HG02588 (cell line): ENCODE measurements around the gene INSRR.

Experiments
- ATAC-seq: cut with Tn5 transposase; IDR thresholded peaks from one replicate; pipeline ENCODE4 v1.9.1; 2021; ENCODE audit warnings: mild to moderate bottlenecking, moderate library complexity; ENCODE audit not compliant: unreplicated experiment

Gene INSRR

GRCh38 chr1:156876281-156876680 lies 17.4 kb upstream of the INSRR start:
- ATAC-seq = no peak

DNA sequence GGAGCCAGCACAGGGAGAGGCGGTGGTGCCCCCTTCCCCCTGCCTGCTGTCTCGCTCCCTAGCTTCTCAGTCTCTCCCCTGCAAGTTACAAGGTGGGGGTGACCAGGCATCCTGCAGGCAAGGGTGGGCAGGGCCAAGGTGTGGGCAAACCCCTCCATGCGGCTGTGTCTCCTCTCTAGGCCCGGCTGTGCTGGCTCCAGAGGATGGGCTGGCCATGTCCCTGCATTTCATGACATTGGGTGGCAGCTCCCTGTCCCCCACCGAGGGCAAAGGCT lies 16.4 kb upstream of the INSRR start:
- no peak for ATAC-seq

GRCh38 chr1:156874572-156875340 lies 15.8 kb upstream of the INSRR start:
- no peak for ATAC-seq

DNA sequence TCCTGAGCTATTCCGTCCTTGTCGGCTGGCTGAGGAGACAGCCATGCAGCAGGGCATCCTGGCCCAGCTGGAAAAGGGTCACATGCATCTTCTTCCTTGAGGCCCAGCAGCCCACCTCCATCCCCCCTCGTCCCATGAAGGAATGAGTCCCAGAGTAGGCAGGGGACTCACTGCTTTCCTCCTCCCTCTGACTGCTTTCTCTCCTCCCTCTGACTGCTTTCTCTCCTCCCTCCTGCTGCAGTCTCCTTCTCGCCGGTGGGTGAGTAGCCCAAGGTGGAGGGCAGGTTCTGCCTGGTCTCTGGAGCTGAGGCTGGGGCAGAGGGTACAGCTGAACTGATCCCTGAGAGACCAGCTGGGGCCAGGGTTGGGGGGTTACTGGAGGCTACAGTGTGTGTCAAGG lies 15.2 kb upstream of the INSRR start:
- ATAC-seq = no peak

DNA sequence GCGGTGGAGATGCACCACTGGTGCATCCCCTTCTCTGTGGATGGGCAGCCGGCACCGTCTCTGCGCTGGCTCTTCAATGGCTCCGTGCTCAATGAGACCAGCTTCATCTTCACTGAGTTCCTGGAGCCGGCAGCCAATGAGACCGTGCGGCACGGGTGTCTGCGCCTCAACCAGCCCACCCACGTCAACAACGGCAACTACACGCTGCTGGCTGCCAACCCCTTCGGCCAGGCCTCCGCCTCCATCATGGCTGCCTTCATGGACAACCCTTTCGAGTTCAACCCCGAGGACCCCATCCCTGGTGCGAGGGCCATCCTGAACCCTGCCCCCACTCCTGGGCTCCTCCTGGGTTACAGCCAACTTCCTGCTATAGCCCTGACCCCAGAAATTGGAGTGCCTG lies 14.7 kb upstream of the INSRR start:
- ATAC-seq = no peak

DNA sequence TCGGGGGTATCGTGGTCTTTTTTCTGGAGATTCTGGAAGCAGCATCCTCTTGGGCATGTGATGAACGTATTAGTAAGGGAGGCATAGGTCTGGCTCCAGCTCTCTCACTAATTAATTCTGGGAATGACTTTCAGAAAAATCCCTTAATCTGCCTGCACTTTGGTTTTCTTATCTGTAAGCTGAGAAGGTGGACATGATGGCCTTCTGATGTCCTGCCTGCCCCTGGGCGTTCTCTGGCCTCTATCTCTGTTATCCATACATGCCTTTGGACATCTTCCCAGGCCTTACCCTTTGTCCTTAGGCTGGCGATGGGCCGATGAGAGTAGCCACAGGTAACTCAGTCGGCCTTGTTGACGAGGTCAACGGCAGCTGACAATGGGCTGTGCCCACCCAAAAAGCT lies 10.5 kb upstream of the INSRR start:
- ATAC-seq = no peak

GRCh38 chr1:156868341-156868740 lies 9.4 kb upstream of the INSRR start:
- ATAC-seq = no peak

GRCh38 chr1:156866249-156866909 lies 7.5 kb upstream of the INSRR start:
- no peak for ATAC-seq

GRCh38 chr1:156865865-156866248 lies 6.9 kb upstream of the INSRR start:
- ATAC-seq = no peak

DNA sequence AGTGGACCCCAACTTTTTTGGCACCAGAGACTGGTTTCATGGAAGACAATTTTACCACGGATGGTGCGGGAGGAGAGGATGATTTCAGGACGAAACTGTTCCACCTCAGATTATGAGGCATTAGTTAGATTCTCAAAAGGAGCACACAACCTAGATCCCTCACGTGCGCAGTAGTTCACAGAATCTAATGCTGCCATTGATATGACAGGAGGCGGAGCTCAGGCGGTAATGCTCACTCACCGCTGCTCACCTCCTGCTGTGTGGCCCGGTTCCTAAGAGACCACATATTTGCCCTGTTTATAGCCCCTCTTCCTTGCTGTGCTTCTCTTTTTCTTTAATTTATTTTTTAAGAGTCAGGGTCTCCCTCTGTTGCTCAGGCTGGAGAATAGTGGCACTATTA lies 6.3 kb upstream of the INSRR start:
- ATAC-seq = no peak

- no peak for ATAC-seq
Measured at GRCh38 chr1:156864796-156865195, 5.9 kb upstream of the INSRR start.

GRCh38 chr1:156863631-156864030 lies 4.7 kb upstream of the INSRR start:
- no peak for ATAC-seq

- ATAC-seq = no peak
Measured at GRCh38 chr1:156862997-156863599, 4.2 kb upstream of the INSRR start.

GRCh38 chr1:156862584-156862983 lies 3.7 kb upstream of the INSRR start:
- ATAC-seq = no peak

- ATAC-seq = no peak
Measured at GRCh38 chr1:156860628-156861423, 1.9 kb upstream of the INSRR start, which contains the start of gene NTRK1. NTRK1 (plus strand) TSS chr1:156860865; CDS start chr1:156860935, 70 bp downstream.

- no peak for ATAC-seq
Measured at GRCh38 chr1:156860113-156860627, 1.3 kb upstream of the INSRR start.

DNA sequence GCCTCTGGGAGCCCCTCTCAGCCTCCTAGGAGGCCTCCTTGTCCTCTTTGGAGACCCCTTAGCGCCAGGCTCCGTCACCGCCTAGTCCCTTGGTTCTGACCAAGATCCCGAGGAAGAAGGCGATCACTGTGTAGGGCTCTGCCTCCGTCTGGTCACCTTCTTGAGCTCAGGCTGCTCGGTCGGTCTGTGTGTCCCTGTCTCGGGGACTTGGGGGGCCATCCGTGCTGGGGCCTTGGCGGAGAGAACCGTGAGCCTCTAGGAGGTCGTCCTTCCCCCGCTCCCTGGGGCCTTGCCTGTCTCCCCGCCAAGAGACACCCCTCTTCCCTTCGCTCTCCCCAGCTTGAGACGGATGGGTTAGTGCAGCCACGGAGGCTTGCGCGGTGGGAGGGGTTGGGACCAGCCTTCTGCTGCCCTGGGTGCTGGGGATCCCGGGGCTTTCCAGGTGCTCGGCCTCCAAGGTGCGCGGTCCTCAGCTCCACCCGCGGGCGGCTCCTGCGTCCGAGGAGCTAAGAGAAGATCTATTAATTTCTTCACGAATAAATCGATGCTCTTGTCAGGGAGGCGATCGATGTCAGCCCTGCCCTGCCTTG lies 701 bp upstream of the INSRR start:
- ATAC-seq = no peak

DNA sequence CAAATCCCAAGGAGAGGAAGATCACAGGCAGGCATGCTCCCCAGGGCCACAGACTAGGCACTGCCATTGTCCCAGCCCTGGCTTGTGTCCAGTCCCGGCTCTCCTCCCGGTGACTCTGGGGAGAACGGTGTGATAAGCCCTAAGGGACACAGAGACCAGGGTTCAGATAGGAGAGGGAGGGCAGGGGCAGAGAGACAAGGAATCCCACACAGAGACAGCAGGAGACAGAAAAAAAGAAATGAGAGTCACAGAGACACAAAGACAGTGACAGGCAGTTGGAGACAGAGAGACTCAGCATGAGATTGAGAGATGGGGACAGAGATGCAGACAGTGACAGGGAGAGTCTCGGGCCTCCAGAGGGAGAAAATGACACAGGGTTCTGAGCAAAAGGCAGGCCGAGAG lies 361 bp downstream of the INSRR start:
- ATAC-seq = no peak

DNA sequence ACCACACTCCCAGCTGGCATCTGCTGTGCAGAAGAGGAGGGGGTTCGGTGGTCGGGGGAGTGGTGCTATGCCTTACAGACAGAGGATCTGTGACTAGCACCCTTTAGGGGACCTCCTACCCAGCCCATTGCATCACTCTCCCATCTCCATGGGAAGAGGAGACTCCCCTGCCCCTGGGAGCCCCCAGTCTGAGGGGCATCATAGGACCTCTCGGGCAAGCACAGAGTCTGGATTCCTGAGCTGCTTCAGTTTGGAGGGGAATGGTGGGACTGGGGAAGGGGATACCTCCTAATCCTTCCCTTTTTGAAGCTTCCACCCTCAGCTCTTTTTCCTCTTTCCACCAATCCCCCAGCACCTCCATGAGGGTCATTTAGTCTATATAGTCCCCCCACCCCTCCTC lies 1.4 kb downstream of the INSRR start:
- ATAC-seq = no peak

GRCh38 chr1:156856282-156856785 lies 2.6 kb downstream of the INSRR start:
- no peak for ATAC-seq

DNA sequence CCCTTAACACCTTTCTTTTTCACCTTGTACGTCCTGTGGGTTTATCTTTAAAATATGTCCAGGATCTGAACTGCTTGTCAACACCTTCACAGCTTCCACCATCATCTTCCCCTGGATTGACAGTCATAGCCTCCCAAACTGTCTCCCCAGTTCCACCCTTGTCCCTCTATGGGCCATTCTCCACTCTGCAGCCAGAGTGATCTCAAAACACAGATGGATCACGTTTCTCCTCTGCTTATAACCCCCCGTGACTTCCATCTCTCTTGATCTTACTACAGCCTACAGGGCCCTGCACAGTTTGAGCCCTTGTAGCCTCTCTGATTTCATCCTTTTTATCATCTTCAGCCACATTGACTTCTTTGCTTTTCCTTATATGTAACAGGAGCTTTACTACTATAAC lies 4.3 kb downstream of the INSRR start:
- ATAC-seq = no peak
